Endothelial cell of umbilical vein (primary cell): ENCODE measurements around the gene DQX1.

ENCODE experiments used
- CTCF ChIP-seq, 2 donors: IDR thresholded peaks; 1 replicate in 1 of 2; 2 replicates in 1 of 2; pipeline ENCODE4 v1.5.1; 2011; ENCODE audit warnings: low read length in 2 of 2, mild to moderate bottlenecking in 2 of 2, moderate library complexity in 2 of 2, control low read depth in 1 of 2, inconsistent platforms in 1 of 2, low read depth in 1 of 2; ENCODE audit not compliant: insufficient read depth in 1 of 2; ENCODE audit errors: extremely low read depth in 1 of 2
- EZH2 ChIP-seq: IDR thresholded peaks from 2 replicates; pipeline ENCODE4 v1.6.1; 2012; ENCODE audit warnings: borderline replicate concordance, low read depth, mild to moderate bottlenecking, moderate library complexity, low read length, inconsistent platforms; ENCODE audit not compliant: severe bottlenecking
- FOS ChIP-seq: IDR thresholded peaks from 2 replicates; pipeline ENCODE4 v1.6.1; 2011; ENCODE audit warnings: mild to moderate bottlenecking, low read length, moderate library complexity, borderline replicate concordance; ENCODE audit not compliant: insufficient read depth
- JUN ChIP-seq: IDR thresholded peaks from 2 replicates; pipeline ENCODE4 v1.6.1; 2011; ENCODE audit warnings: borderline replicate concordance, low read depth; ENCODE audit not compliant: insufficient read length, insufficient read depth
- MYC ChIP-seq: IDR thresholded peaks from one replicate; pipeline ENCODE4 v1.6.1; 2011; ENCODE audit warnings: mild to moderate bottlenecking, low read depth, low read length
- POLR2A ChIP-seq: IDR thresholded peaks from 2 replicates; pipeline ENCODE4 v1.6.1; 2012; ENCODE audit warnings: low read depth, mild to moderate bottlenecking, control low read depth, low read length
- POLR2AphosphoS5 ChIP-seq: IDR thresholded peaks from 2 replicates; pipeline ENCODE4 v1.6.1; 2012; ENCODE audit warnings: low read depth, mild to moderate bottlenecking, control low read depth, low read length, moderate library complexity; ENCODE audit not compliant: insufficient read depth
- TF ChIP-seq, protein P1 (sequence below): IDR thresholded peaks from 2 replicates; pipeline ENCODE4 v1.6.1; 2011; ENCODE audit not compliant: insufficient read depth, insufficient read length

DNA sequence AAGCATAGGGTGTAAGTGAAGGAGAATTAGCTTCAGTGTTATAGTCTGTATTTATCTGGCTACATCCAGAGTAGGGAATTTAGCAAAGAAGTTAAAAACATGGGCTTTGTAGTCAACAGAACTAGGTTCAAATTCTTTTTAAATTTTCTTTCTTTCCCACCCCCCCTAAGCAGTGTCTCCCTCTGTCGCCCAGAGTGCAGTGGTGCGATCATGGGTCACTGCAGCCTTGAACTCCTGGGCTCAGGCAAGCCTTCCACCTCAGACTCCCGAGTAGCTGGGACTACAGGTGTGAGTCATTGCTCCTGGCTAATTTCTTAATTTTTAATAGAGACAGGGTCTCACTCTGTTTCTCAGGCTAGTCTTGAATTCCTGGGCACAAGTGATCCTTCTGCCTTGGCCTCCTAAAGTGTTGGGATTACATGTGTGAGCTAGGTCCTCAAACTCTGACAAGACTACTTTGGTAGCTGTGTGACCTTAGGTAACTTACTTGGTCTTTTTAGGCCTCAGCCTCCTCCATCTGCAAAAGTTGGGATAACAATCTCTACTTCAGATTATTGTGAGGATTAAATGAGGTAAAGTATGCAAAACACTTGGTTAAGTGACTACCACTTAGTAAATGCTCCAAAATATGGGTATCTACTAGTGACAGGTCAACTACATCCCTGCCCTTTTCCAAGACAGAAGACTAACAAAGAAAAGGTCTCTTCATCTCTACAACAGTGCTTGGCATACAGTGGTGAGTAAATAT is 46.3 kb upstream of the DQX1 start:
- TF ChIP-seq POLR2AphosphoS5 (no peak), CTCF (IDR thresholded peaks at IDR 0.05; ENCODE audit: extremely low read depth in 1 of 2, insufficient read depth in 1 of 2, low read depth in 1 of 2, low read length in 2 of 2) (no peak), POLR2A (no peak), EZH2 (no peak), FOS (no peak), MYC (no peak), JUN (no peak)
- TF ChIP-seq, protein P1, sequence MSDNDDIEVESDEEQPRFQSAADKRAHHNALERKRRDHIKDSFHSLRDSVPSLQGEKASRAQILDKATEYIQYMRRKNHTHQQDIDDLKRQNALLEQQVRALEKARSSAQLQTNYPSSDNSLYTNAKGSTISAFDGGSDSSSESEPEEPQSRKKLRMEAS: no peak
